DND-41 (cell line): ENCODE data around the gene CELSR1.

Experiments used
- ATAC-seq: fragments of 200-7000 bp; cut with Tn5 transposase; 3 replicates; pipeline ENCODE4 v1.9.1; 2021; ENCODE audit warnings: low read depth; ENCODE audit not compliant: insufficient read depth
- DNase-seq: peaks from one replicate; pipeline ENCODE4 v3.0.0-alpha.2; 2020
- H2AFZ ChIP-seq: 2 replicates; pipeline ENCODE4 v1.6.0; 2012; ENCODE audit warnings: low read depth, low read length
- H3K27ac ChIP-seq: 2 replicates; pipeline ENCODE4 v1.5.1; 2012; ENCODE audit warnings: low read length, inconsistent platforms
- H3K27me3 ChIP-seq: fragments of 200-600 bp; sonication (generic); 2 replicates; pipeline ENCODE4 v1.6.0; 2012; ENCODE audit warnings: low read length, mild to moderate bottlenecking, inconsistent platforms; ENCODE audit not compliant: insufficient read depth, poor library complexity
- H3K36me3 ChIP-seq: 2 replicates; pipeline ENCODE4 v1.5.1; 2012; ENCODE audit warnings: low read length, inconsistent platforms; ENCODE audit not compliant: insufficient read depth
- H3K4me1 ChIP-seq: 2 replicates; pipeline ENCODE4 v1.5.1; 2012; ENCODE audit warnings: mild to moderate bottlenecking, low read length; ENCODE audit not compliant: insufficient read depth
- H3K4me2 ChIP-seq: 2 replicates; pipeline ENCODE4 v1.6.0; 2012; ENCODE audit warnings: mild to moderate bottlenecking, moderate library complexity, low read length, inconsistent platforms; ENCODE audit not compliant: insufficient read depth
- H3K4me3 ChIP-seq, 2 experiments: fragments of 200-600 bp in 1 of 2; shearing (Covaris generic) in 1 of 2; 2 replicates each; pipeline ENCODE4 v1.5.1; 2012 to 2016; ENCODE audit warnings: inconsistent platforms in 2 of 2, low read length in 2 of 2, mild to moderate bottlenecking in 2 of 2, low read depth in 1 of 2, moderate library complexity in 1 of 2
- H3K79me2 ChIP-seq: 2 replicates; pipeline ENCODE4 v1.6.0; 2012; ENCODE audit warnings: low read length, inconsistent platforms; ENCODE audit not compliant: insufficient read depth
- H3K9ac ChIP-seq: 2 replicates; pipeline ENCODE4 v1.6.0; 2012; ENCODE audit warnings: low read depth, mild to moderate bottlenecking, inconsistent platforms, low read length, moderate library complexity
- H3K9me3 ChIP-seq: 2 replicates; pipeline ENCODE4 v1.5.1; 2012; ENCODE audit warnings: low read length, moderate library complexity, mild to moderate bottlenecking, inconsistent platforms; ENCODE audit not compliant: insufficient read depth, severe bottlenecking
- H4K20me1 ChIP-seq: 2 replicates; pipeline ENCODE4 v1.6.0; 2012; ENCODE audit warnings: low read length; ENCODE audit not compliant: insufficient read depth
- CTCF ChIP-seq: IDR thresholded peaks from 2 replicates; pipeline ENCODE4 v1.5.1; 2012; ENCODE audit warnings: borderline replicate concordance, low read length, moderate library complexity, mild to moderate bottlenecking; ENCODE audit not compliant: poor library complexity, severe bottlenecking; ENCODE audit errors: extremely low read depth
- EZH2 ChIP-seq: IDR thresholded peaks from 3 replicates; pipeline ENCODE4 v1.6.1; 2012; ENCODE audit warnings: borderline replicate concordance, low read depth, mild to moderate bottlenecking, moderate library complexity, low read length, inconsistent platforms; ENCODE audit not compliant: severe bottlenecking

The CELSR1 gene

GRCh38 chr22:46322711-46323110 is 214.7 kb downstream of the CELSR1 start:
- H3K36me3 ChIP-seq: peaks cover 95% of the 10 kb centered on the region
- H3K4me2 ChIP-seq: no peak overlapping the region

GRCh38 chr22:46320716-46321386 is 216.6 kb downstream of the CELSR1 start:
- Histone ChIP-seq H3K4me1 (no peaks in the 10 kb centered on the region), H3K4me3 (no peak overlapping the region), H3K36me3 (peaks cover 95% of the 10 kb centered on the region), H3K79me2 (peaks cover 76% of the 10 kb centered on the region), H2AFZ (no peak overlapping the region), H3K9ac (no peak overlapping the region), H4K20me1 (peaks cover 62% of the 10 kb centered on the region), H3K27ac (no peak overlapping the region), H3K27me3 (no peaks in the 10 kb centered on the region), H3K9me3 (no peaks in the 10 kb centered on the region), H3K4me2 (no peak overlapping the region)
- no peak for DNase-seq
- no peak for TF ChIP-seq EZH2
- ATAC-seq: no peak

More at GRCh38 chr22:46322711-46323110, 214.7 kb downstream of the CELSR1 start:
- Histone ChIP-seq H2AFZ (no peak overlapping the region), H3K9ac (no peak overlapping the region), H4K20me1 (peaks cover 59% of the 10 kb centered on the region), H3K27ac (no peak overlapping the region), H3K4me1 (no peaks in the 10 kb centered on the region), H3K27me3 (no peaks in the 10 kb centered on the region), H3K4me3 (no peak overlapping the region), H3K9me3 (no peaks in the 10 kb centered on the region), H3K79me2 (peaks cover 67% of the 10 kb centered on the region)
- DNase-seq: no peak
- TF ChIP-seq CTCF (no peak), EZH2 (no peak)
- ATAC-seq: no peak

- ATAC-seq: no peak
- TF ChIP-seq CTCF: no peak
- TF ChIP-seq EZH2: no peak
- Histone ChIP-seq H3K4me2 (no peak overlapping the region), H3K4me3 (no peak overlapping the region), H3K27me3 (no peaks in the 10 kb centered on the region), H3K36me3 (peaks cover 95% of the 10 kb centered on the region), H4K20me1 (peaks cover 59% of the 10 kb centered on the region), H2AFZ (no peak overlapping the region), H3K27ac (no peak overlapping the region), H3K9ac (no peak overlapping the region), H3K79me2 (peaks cover 78% of the 10 kb centered on the region), H3K4me1 (no peaks in the 10 kb centered on the region), H3K9me3 (no peaks in the 10 kb centered on the region)
- DNase-seq: no peak
Observed at GRCh38 chr22:46320166-46320710, 217.2 kb downstream of the CELSR1 start.

- no peak overlapping the region for H2AFZ ChIP-seq
- no peaks in the 10 kb centered on the region for H3K9me3 ChIP-seq
- no peak overlapping the region for H3K9ac ChIP-seq
- no peak overlapping the region for H3K27ac ChIP-seq
- H4K20me1 ChIP-seq: peaks cover 57% of the 10 kb centered on the region
- DNase-seq (no peak), ATAC-seq (no peak)
- TF ChIP-seq EZH2 (no peak), CTCF (no peak)
- no peak overlapping the region for H3K4me3 ChIP-seq
- peaks cover 82% of the 10 kb centered on the region for H3K79me2 ChIP-seq
- peaks cover 94% of the 10 kb centered on the region for H3K36me3 ChIP-seq
- no peak overlapping the region for H3K4me2 ChIP-seq
- H3K27me3 ChIP-seq: no peaks in the 10 kb centered on the region
- no peaks in the 10 kb centered on the region for H3K4me1 ChIP-seq
Observed at GRCh38 chr22:46319319-46319718, 218.1 kb downstream of the CELSR1 start.
